Left lung (tissue), 10 donors: ENCODE results near the gene GLIS1. TPM values are rescaled to one million over a fixed set of nuclear protein-coding genes. Genes with fewer than 3 reads are reported as not detected.
A peak's percentile ranks its signal among the peaks of the same experiment; 100 is the strongest.

Experiments
- ATAC-seq: fragments of 200-7000 bp; cut with Tn5 transposase; one replicate; pipeline ENCODE4 v1.9.1; 2020; ENCODE audit warnings: moderate library complexity
- DNase-seq, 4 donors: peaks; one replicate each; pipeline ENCODE4 v3.0.0-alpha.2; 2013 to 2020
- H3K27ac ChIP-seq, 2 donors: fragments of 200-600 bp; sonication (generic) in 1 of 2; one replicate each; pipeline versions ENCODE4 v1.5.0 to v1.8.0; 2020 to 2021
- H3K27me3 ChIP-seq, 2 donors: fragments of 200-600 bp; sonication (generic) in 1 of 2; one replicate each; pipeline versions ENCODE4 v1.5.0 to v1.8.0; 2020 to 2021
- H3K36me3 ChIP-seq, 2 donors: fragments of 200-600 bp; sonication (generic) in 1 of 2; one replicate each; pipeline versions ENCODE4 v1.5.0 to v1.8.0; 2020 to 2021
- H3K4me1 ChIP-seq, 2 donors: fragments of 200-600 bp; one replicate each; pipeline ENCODE4 v1.8.0; 2021
- H3K4me3 ChIP-seq, 2 donors: fragments of 200-600 bp; sonication (generic) in 1 of 2; one replicate each; pipeline versions ENCODE4 v1.5.0 to v1.8.0; 2020 to 2021; ENCODE audit warnings: mild to moderate bottlenecking in 1 of 2
- H3K9me3 ChIP-seq, 2 donors: fragments of 200-600 bp; sonication (generic) in 1 of 2; one replicate each; pipeline versions ENCODE4 v1.5.0 to v1.8.0; 2020 to 2021
- CTCF ChIP-seq, 2 donors: fragments of 200-600 bp; sonication (generic) in 1 of 2; IDR thresholded peaks; one replicate each; pipeline versions ENCODE4 v1.5.0 to v1.8.0; 2021; ENCODE audit warnings: antibody characterized with exemption in 2 of 2
- intact Hi-C, 2 donors: fragments of 100-400 bp; cut with DNase I; formaldehyde crosslinking; loops; one replicate each; pipeline versions ENCODE4 v1.11.2 to v1.14.2; 2022
- polyA plus RNA-seq, 6 donors: library from polyadenylated mRNA; unstranded; fragments of 120-200 nt; gene quantifications; one replicate each; pipeline ENCODE4 v1.2.1, GENCODE V29; 2013; ENCODE audit not compliant: insufficient read length in 6 of 6
- total RNA-seq, 2 donors: library from RNA; stranded (reverse); fragmentation: NEBNext Ultra II Directional; extraction: Animal tissue kit (Norgen Biotek cat#: 25700); gene quantifications; one replicate each; pipeline ENCODE4 v1.2.1, GENCODE V29; 2021
- donor health status: DM: no; HTN: yes; CAD: no.
- donor health status: DM: no; HTN: no; CAD: no.

The GLIS1 gene
- total and polyA plus RNA-seq, 8 donors: 0.06 to 0.16 (median 0.12) TPM; not detected in 4

- intact Hi-C loops: loop anchor here in 1 of 2 donors (10.0 kb wide), 1 partner anchor 110 kb away; no protein-coding TSS in a partner anchor
- DNase-seq (no peak), ATAC-seq (no peak)
- H3K9me3 ChIP-seq: no peaks in the 10 kb centered on the region
- peaks cover 0 to 11% of the 10 kb centered on the region in 2 donors for H3K27me3 ChIP-seq
- no peak for TF ChIP-seq CTCF (IDR thresholded peaks at IDR 0.05)
- H3K4me1 ChIP-seq: peaks cover 5 to 6% of the 10 kb centered on the region in 2 donors
- no peaks in the 10 kb centered on the region for H3K36me3 ChIP-seq
- no peak overlapping the region for H3K27ac ChIP-seq
- no peak overlapping the region for H3K4me3 ChIP-seq
These were observed 144.4 kb downstream of the GLIS1 start for GRCh38 chr1:53594391-53595180.

DNA sequence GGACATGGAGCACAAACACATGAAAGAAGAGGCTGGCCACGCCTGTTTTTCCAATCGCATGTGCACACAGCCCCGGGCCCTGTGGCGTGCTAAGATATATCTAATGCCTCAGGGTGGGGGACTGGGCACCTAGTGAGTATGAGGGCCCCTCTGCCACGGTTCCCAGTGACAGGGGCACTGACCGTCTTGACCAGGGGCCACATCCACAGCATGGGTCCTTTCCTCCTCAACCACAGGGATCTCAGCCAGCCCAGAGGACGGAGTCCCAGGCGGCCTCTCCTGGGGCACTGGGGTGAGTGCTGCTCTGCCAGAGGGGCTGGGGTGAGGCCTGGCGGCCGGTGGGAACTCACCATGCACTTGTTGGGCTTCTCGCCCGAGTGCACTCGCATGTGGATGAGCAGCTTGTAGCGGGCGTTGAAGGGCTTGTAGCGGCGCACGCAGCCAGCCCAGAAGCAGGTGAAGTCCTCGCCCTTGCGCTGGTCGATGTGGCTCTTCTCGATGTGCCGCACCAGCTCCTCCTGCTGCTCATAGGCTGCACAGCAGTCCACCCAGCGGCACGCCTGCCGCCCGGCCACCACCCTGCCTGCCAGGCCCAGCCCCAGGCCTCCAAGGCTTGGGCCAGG, 145.1 kb downstream of the GLIS1 start:
- Histone ChIP-seq H3K4me3 (no peak overlapping the region), H3K4me1 (peaks cover 5 to 6% of the 10 kb centered on the region in 2 donors), H3K27ac (no peak overlapping the region), H3K27me3 (peaks cover 0 to 15% of the 10 kb centered on the region in 2 donors), H3K9me3 (no peaks in the 10 kb centered on the region), H3K36me3 (no peaks in the 10 kb centered on the region)
- ATAC-seq (peak; percentile 81), DNase-seq (peak in 1 of 4 donors; percentile 51)
- peak; percentile 27 to 41 for TF ChIP-seq CTCF (IDR thresholded peaks at IDR 0.05)
- intact Hi-C loops: loop anchor here in 1 of 2 donors (10.0 kb wide), 1 partner anchor 109 kb away; no protein-coding TSS in a partner anchor

- H3K27ac ChIP-seq: no peak overlapping the region
- DNase-seq (no peak), ATAC-seq (peak; percentile 3)
- intact Hi-C loops: loop anchor here in 1 of 2 donors (10.0 kb wide), 1 partner anchor 108 kb away; no protein-coding TSS in a partner anchor
- TF ChIP-seq CTCF (IDR thresholded peaks at IDR 0.05): no peak
- no peaks in the 10 kb centered on the region for H3K36me3 ChIP-seq
- peaks cover 5 to 6% of the 10 kb centered on the region in 2 donors for H3K4me1 ChIP-seq
- H3K4me3 ChIP-seq: no peak overlapping the region
- no peaks in the 10 kb centered on the region for H3K9me3 ChIP-seq
- H3K27me3 ChIP-seq: peaks cover 0 to 15% of the 10 kb centered on the region in 2 donors
These were observed 145.8 kb downstream of the GLIS1 start for GRCh38 chr1:53592985-53593757.

DNA sequence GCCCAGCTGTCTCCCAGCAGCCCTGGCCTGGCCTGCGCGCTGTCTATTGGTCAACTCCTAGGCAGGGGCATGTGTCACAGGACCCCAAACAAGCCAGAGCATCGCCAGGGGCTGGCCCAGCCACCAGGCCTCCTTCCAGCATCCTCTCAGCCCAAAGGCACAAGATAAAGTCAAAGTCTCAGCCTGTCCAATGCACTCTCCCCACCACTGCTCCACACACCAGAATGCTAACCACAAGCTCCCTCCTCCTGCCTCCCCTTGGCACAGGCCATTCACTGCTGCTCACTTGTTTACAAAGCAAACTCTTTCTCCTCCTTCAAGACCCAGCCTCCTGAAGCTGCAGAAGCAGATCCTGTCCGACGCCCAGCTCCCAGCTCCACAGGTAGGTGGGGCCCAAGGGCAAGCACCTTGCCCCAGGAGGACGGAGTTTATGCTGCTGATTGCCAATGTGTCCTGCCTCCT, 146.4 kb downstream of the GLIS1 start:
- ATAC-seq: peak; percentile 97
- Histone ChIP-seq H3K36me3 (no peaks in the 10 kb centered on the region), H3K9me3 (no peaks in the 10 kb centered on the region), H3K27ac (no peak overlapping the region), H3K4me3 (no peak overlapping the region), H3K4me1 (peaks cover 5 to 6% of the 10 kb centered on the region in 2 donors), H3K27me3 (peaks cover 0 to 15% of the 10 kb centered on the region in 2 donors)
- peak; percentile 11 to 15 for TF ChIP-seq CTCF (IDR thresholded peaks at IDR 0.05)
- DNase-seq: peak in 2 of 4 donors; percentile 79 to 80
- intact Hi-C loops: loop anchor here in 1 of 2 donors (10.0 kb wide), 1 partner anchor 108 kb away; no protein-coding TSS in a partner anchor
